Measurements from ENCODE around the gene SUMO3.

Gene SUMO3

GRCh38 chr21:44829507-44830092, 11.7 kb upstream of the SUMO3 start:
- no peak for DNase-seq
- peak overlapping the region in 1 of 2 donors; percentile 8 for H3K4me3 Mint-ChIP-seq
- peaks cover 0 to 7% of the 10 kb centered on the region in 2 donors for H3K27me3 Mint-ChIP-seq
- peaks cover 10 to 16% of the 10 kb centered on the region in 2 donors for H3K9me3 Mint-ChIP-seq
- ATAC-seq (replicated peaks), result peak; percentile 86
- H3K36me3 Mint-ChIP-seq, result peaks cover 13 to 14% of the 10 kb centered on the region in 2 donors
- H3K4me1 Mint-ChIP-seq, result peaks cover 16 to 30% of the 10 kb centered on the region in 2 donors
- H3K27ac Mint-ChIP-seq, result peak overlapping the region; percentile 72

GRCh38 chr21:44828362-44829056, 10.6 kb upstream of the SUMO3 start:
- H3K9me3 Mint-ChIP-seq, result peaks cover 13 to 19% of the 10 kb centered on the region in 2 donors
- peaks cover 16 to 17% of the 10 kb centered on the region in 2 donors for H3K36me3 Mint-ChIP-seq
- no peak for DNase-seq
- no peak overlapping the region for H3K27ac Mint-ChIP-seq
- H3K4me1 Mint-ChIP-seq, result peaks cover 16 to 30% of the 10 kb centered on the region in 2 donors
- no peak for ATAC-seq (replicated peaks)
- H3K4me3 Mint-ChIP-seq, result no peak overlapping the region
- H3K27me3 Mint-ChIP-seq, result peaks cover 0 to 7% of the 10 kb centered on the region in 2 donors

GRCh38 chr21:44823179-44823660, 5.4 kb upstream of the SUMO3 start:
- H3K36me3 Mint-ChIP-seq, result peaks cover 13 to 28% of the 10 kb centered on the region in 2 donors
- H3K27ac Mint-ChIP-seq, result no peak overlapping the region
- peaks cover 0 to 2% of the 10 kb centered on the region in 2 donors for H3K4me1 Mint-ChIP-seq
- H3K4me3 Mint-ChIP-seq, result no peak overlapping the region
- peaks cover 24% of the 10 kb centered on the region in 2 donors for H3K9me3 Mint-ChIP-seq
- H3K27me3 Mint-ChIP-seq, result peaks cover 4 to 7% of the 10 kb centered on the region in 2 donors
- ATAC-seq (replicated peaks) (no peak), DNase-seq (no peak)

GRCh38 chr21:44822484-44823178, 4.8 kb upstream of the SUMO3 start:
- Mint-ChIP-seq H3K27ac (no peak overlapping the region), H3K27me3 (peaks cover 4 to 6% of the 10 kb centered on the region in 2 donors), H3K9me3 (peaks cover 18 to 20% of the 10 kb centered on the region in 2 donors), H3K36me3 (peaks cover 9 to 22% of the 10 kb centered on the region in 2 donors), H3K4me1 (peaks cover 0 to 2% of the 10 kb centered on the region in 2 donors), H3K4me3 (no peak overlapping the region)
- ATAC-seq (replicated peaks), result no peak
- no peak for DNase-seq

- peaks cover 8 to 20% of the 10 kb centered on the region in 2 donors for H3K36me3 Mint-ChIP-seq
- H3K4me1 Mint-ChIP-seq, result peaks cover 10 to 16% of the 10 kb centered on the region in 2 donors
- peaks cover 12 to 16% of the 10 kb centered on the region in 2 donors for H3K9me3 Mint-ChIP-seq
- no peak overlapping the region for H3K4me3 Mint-ChIP-seq
- no peak for DNase-seq
- peaks cover 0 to 4% of the 10 kb centered on the region in 2 donors for H3K27me3 Mint-ChIP-seq
- no peak for ATAC-seq (replicated peaks)
- H3K27ac Mint-ChIP-seq, result no peak overlapping the region
These were observed 3.0 kb upstream of the SUMO3 start for GRCh38 chr21:44820851-44821250.

- Mint-ChIP-seq H3K27me3 (peaks cover 0 to 4% of the 10 kb centered on the region in 2 donors), H3K36me3 (peaks cover 10 to 26% of the 10 kb centered on the region in 2 donors), H3K27ac (peak overlapping the region; percentile 51), H3K9me3 (peaks cover 12 to 16% of the 10 kb centered on the region in 2 donors), H3K4me1 (peaks cover 13 to 29% of the 10 kb centered on the region in 2 donors), H3K4me3 (peak overlapping the region; percentile 32 to 56)
- ATAC-seq (replicated peaks) (no peak), DNase-seq (no peak)
These were observed 1.7 kb upstream of the SUMO3 start for GRCh38 chr21:44819283-44820243.

GRCh38 chr21:44818640-44819011, 764 bp upstream of the SUMO3 start:
- Mint-ChIP-seq H3K27ac (peak overlapping the region; percentile 76), H3K4me1 (peaks cover 14 to 38% of the 10 kb centered on the region in 2 donors), H3K9me3 (peaks cover 10 to 14% of the 10 kb centered on the region in 2 donors), H3K36me3 (peaks cover 8 to 24% of the 10 kb centered on the region in 2 donors), H3K4me3 (peak overlapping the region; percentile 62 to 87), H3K27me3 (peaks cover 0 to 4% of the 10 kb centered on the region in 2 donors)
- no peak for DNase-seq
- ATAC-seq (replicated peaks), result no peak

- Mint-ChIP-seq H3K4me3 (peak overlapping the region; percentile 76 to 87), H3K27ac (peak overlapping the region; percentile 75), H3K36me3 (peaks cover 11 to 20% of the 10 kb centered on the region in 2 donors), H3K4me1 (peaks cover 12 to 43% of the 10 kb centered on the region in 2 donors), H3K27me3 (peaks cover 0 to 4% of the 10 kb centered on the region in 2 donors), H3K9me3 (peaks cover 3 to 6% of the 10 kb centered on the region in 2 donors)
- DNase-seq (peak; percentile 80), ATAC-seq (replicated peaks) (peak; percentile 83 to 86)
These were observed 369 bp downstream of the SUMO3 start for GRCh38 chr21:44817506-44817880.

GRCh38 chr21:44816761-44817505, 929 bp downstream of the SUMO3 start:
- H3K4me1 Mint-ChIP-seq, result peaks cover 14 to 43% of the 10 kb centered on the region in 2 donors
- peak overlapping the region; percentile 85 to 87 for H3K4me3 Mint-ChIP-seq
- H3K27ac Mint-ChIP-seq, result peak overlapping the region; percentile 90
- DNase-seq, result no peak
- peaks cover 0 to 4% of the 10 kb centered on the region in 2 donors for H3K27me3 Mint-ChIP-seq
- ATAC-seq (replicated peaks), result no peak
- H3K36me3 Mint-ChIP-seq, result peaks cover 15 to 18% of the 10 kb centered on the region in 2 donors
- peaks cover 0 to 4% of the 10 kb centered on the region in 2 donors for H3K9me3 Mint-ChIP-seq

- H3K4me1 Mint-ChIP-seq, result peaks cover 15 to 51% of the 10 kb centered on the region in 2 donors
- H3K36me3 Mint-ChIP-seq, result peaks cover 22 to 24% of the 10 kb centered on the region in 2 donors
- H3K4me3 Mint-ChIP-seq, result peak overlapping the region; percentile 85 to 87
- ATAC-seq (replicated peaks), result no peak
- peak overlapping the region; percentile 90 for H3K27ac Mint-ChIP-seq
- DNase-seq, result no peak
- peaks cover 0 to 4% of the 10 kb centered on the region in 2 donors for H3K9me3 Mint-ChIP-seq
- peaks cover 0 to 4% of the 10 kb centered on the region in 2 donors for H3K27me3 Mint-ChIP-seq
These were observed 1.8 kb downstream of the SUMO3 start for GRCh38 chr21:44815852-44816628.

- Mint-ChIP-seq H3K4me1 (peaks cover 17 to 57% of the 10 kb centered on the region in 2 donors), H3K27ac (no peak overlapping the region), H3K4me3 (no peak overlapping the region), H3K27me3 (peaks cover 0 to 4% of the 10 kb centered on the region in 2 donors), H3K9me3 (peaks cover 0 to 4% of the 10 kb centered on the region in 2 donors), H3K36me3 (peaks cover 24 to 32% of the 10 kb centered on the region in 2 donors)
- ATAC-seq (replicated peaks), result no peak
- no peak for DNase-seq
These were observed 2.6 kb downstream of the SUMO3 start for GRCh38 chr21:44815225-44815624.

GRCh38 chr21:44814498-44815023, 3.3 kb downstream of the SUMO3 start:
- H3K27me3 Mint-ChIP-seq, result peaks cover 0 to 1% of the 10 kb centered on the region in 2 donors
- peaks cover 28 to 35% of the 10 kb centered on the region in 2 donors for H3K36me3 Mint-ChIP-seq
- no peaks in the 10 kb centered on the region for H3K9me3 Mint-ChIP-seq
- H3K4me3 Mint-ChIP-seq, result no peak overlapping the region
- peaks cover 17 to 57% of the 10 kb centered on the region in 2 donors for H3K4me1 Mint-ChIP-seq
- peak overlapping the region; percentile 14 for H3K27ac Mint-ChIP-seq
- ATAC-seq (replicated peaks) (no peak), DNase-seq (no peak)

Measured in stimulated activated naive B cell treated with anti-CD40 and anti-IgM and Interleukin-4, amounts not matched to agents 10 μg/mL and 1 μg/mL and 100 μg/mL, for 72 hours (primary cell).